HG03457 (cell line): ENCODE measurements around the gene PSMD7.
A peak's percentile ranks its signal among the peaks of the same experiment; 100 is the strongest.
"Not testable (repeated sequence)": the region's sequence is repeated elsewhere in the genome, so short reads cannot be mapped to it uniquely, and the experiment has no call there.

Experiments
- ATAC-seq: cut with Tn5 transposase; IDR thresholded peaks from one replicate; pipeline ENCODE4 v1.9.1; 2021; ENCODE audit warnings: moderate number of reproducible peaks; ENCODE audit not compliant: unreplicated experiment

PSMD7 gene

DNA sequence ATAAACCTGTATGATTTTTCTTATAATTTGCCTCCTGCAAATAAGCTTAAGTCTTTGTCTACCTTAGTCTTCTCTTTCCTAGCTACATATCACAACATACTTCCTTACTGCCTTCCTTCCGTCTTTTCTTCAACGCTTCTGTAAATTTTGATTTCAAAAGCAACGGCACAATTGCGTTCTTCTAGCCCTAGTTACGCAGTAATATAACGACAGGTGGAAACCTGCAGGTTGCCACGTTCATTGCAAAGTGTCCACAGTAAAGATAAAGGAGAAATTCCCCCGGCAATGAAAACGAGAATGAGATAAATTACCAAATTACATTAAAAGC is 546 bp upstream of the PSMD7 start:
- ATAC-seq, result peak; percentile 5

GRCh38 chr16:74297145-74297665 is 591 bp downstream of the PSMD7 start:
- no peak for ATAC-seq

- ATAC-seq, result no peak
Observed at GRCh38 chr16:74298104-74298503, 1.5 kb downstream of the PSMD7 start.

DNA sequence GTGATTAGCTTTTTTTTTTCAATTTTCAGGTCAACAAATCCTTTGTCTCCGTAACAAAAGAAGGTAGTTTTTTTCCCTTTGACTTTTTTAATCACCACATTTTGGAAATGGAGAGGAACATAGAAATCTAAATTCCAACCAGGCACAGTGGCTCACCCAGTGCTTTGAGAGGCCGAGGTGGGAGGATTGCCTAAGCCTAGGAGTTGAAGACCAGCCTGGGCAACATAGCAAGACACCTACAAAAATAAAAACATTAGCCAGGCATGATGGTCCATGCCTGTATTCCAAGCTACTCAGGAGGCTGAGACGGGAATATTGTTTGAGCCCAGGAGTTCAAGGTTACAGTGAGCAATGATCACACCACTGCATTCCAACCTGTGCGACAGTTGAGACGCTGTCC is 5.7 kb downstream of the PSMD7 start:
- ATAC-seq, result no peak

GRCh38 chr16:74304164-74304834 is 7.7 kb downstream of the PSMD7 start:
- ATAC-seq, result no peak

DNA sequence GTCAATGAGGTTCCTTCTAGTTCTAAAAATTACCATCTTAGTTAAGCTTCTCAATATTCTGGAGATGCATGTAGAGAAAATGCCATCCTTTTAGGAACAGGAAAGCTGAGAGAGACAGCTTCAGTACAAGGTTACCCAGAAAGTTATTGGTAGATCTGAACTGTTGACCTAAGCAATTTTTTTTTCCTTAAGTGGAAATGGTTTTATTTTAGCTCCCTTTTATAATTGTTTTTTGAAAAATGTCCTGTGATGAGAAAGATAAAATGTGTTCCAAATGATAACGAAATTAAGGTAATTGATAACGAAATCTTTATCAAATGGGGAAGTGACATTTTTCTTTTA is 8.2 kb downstream of the PSMD7 start:
- ATAC-seq, result no peak

GRCh38 chr16:74305281-74305680 is 8.7 kb downstream of the PSMD7 start:
- ATAC-seq, result no peak

DNA sequence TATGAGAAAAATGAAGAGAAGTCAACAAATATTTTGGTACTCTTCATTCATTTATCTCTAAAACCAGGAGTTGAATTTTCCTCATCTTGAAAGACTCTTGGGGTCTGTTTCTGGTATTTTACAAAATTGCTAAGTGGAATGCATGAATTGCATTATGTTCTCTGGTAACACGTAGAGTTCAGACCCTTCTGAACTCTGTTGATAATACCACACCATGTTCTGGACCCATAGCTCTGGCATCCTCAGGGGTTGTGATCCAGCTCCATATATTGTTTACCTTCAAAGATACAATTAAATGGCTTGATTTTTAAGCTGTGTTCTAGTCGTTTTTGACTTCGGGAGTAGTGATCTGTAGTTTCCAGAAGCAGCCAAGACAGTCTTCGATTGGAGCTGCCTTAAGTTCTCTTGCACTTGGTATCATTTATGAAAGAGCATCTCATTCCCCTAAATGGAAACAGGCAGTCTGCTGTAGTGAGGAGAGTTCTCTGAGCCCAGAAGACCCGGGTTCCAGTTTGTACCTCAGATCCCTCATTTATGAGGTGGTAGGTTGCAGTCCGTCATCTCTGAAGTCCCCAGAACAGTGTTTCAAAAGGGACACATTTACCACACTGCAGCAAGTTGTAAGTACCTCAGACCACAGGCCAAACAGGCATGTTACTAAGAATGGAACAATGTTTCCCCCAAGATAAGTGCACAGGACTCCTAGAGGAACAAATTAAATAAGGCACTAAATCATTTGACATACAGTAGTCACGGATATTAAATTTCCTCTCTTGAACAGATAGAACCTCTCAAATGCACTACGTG is 9.6 kb downstream of the PSMD7 start:
- ATAC-seq, result no peak

DNA sequence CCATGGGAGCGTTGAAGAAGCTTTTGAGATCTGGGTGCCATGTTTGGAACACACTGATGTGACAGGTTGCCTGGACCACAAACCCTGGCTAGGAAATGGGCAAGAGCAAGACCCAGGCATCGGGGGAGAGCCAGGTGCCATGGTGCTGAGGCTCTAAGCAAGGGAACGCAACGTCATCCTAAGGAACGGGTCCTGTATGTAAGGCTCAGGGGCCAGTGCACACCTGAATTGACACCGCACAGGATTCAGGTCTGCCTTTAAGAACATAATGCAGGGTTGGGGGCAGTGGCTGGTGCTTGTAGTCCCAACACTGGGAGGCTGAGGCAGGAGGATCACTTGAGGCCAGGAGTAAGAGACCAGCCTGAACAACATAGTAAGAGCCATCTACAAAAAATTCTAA is 10.8 kb downstream of the PSMD7 start:
- no peak for ATAC-seq

GRCh38 chr16:74309789-74310781 is 13.5 kb downstream of the PSMD7 start:
- no peak for ATAC-seq

GRCh38 chr16:74315059-74315458 is 18.4 kb downstream of the PSMD7 start:
- ATAC-seq, result no peak

DNA sequence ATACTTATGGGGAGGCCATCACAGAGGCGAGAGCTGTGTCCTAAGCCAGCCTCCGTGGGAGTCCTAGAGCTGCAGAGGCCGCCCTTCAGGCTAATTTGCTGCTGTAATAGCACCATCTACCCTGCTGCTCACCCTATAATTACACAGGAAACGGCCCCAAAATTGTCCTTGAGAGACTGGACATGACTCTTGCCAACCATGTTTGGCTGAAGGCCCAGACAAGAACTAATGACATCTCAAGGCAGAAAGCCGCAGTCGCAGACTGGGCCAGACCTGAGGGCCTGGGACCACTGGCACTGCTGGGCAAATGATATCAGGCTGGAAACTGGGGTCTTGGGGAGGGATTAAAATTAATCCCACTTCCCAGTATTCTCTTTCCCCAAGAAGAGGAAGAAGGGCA is 24.1 kb downstream of the PSMD7 start:
- ATAC-seq, result no peak

GRCh38 chr16:74321356-74321755 is 24.7 kb downstream of the PSMD7 start:
- ATAC-seq, result no peak

DNA sequence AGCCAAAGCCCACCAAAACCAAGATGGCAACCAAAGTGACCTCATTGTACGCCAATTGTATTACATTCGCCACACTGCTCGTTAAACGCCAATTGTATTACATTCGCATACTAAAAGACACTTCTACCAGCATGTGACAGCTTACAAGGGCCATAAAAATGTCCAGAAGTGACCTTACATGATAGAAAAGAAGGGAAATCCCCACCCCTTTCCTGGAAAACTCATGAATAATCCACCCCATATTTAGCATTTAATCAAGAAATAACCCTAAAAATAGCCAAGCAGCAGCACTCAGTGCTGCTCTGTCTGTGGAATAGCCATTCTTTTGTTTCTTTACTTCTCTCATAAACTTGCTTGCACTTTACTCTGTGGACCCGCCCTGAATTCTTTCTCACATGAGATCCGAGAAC is 25.7 kb downstream of the PSMD7 start:
- no peak for ATAC-seq

DNA sequence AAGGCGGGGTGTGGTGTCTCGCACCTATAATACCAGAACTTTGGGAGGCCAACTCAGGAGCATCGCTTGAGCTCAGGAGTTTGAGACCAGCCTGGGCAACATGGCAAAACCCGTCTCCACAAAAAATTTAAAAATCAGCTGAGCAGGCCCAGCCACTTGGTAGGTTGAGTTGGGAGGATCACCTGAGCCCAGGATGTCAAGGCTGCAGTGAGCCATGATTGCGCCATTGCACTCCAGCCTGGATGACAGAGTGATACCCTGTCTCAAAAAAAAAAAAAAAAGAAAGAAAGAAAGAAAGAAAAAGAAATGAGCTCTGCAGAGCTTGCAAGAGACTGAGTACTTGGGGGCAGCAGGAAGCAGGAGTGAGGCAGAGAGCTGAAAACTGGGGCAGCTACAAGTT is 28.2 kb downstream of the PSMD7 start:
- ATAC-seq, result not testable (repeated sequence)

DNA sequence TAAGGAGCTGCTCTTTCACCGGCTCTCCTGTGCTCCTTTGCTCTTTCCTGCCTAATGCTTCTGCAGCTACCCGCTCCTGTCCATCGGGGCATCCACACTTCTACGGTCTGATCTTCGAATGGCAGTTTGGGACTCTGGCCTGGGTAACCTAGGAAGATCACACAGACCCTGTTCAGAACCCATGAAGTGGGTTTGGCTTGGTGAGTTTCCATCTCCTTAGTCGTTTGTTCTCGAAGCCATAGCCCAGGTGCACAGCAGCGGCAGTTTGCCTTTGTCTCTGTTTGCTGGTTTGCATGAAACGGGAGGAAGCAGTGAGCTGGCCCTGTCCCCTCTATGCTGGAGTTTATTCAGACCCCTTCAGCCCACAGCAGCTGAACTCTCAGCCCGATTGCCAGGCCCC is 29.0 kb downstream of the PSMD7 start:
- ATAC-seq, result no peak

DNA sequence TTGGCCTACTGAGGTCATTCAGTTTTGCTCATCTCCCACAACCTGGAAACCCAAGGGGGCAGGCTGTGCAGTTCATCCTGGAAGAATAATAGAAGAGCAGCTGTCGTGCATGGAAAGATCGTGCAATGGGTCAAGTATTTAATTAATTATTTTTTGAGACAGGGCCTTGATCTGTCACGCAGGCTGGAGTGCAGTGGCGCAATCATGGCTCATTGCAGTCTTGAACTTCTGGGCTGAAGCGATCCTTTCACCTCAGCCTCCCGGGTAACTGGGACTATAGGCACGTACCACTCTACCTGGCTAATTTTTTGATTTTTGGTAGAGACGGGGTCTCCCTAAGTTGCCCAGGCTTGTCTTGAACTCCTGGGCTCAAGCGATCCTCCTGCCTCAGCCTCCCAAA is 31.7 kb downstream of the PSMD7 start:
- ATAC-seq, result not testable (repeated sequence)

- ATAC-seq, result not testable (repeated sequence)
Observed at GRCh38 chr16:74332469-74332868, 35.9 kb downstream of the PSMD7 start.

GRCh38 chr16:74337506-74337905 is 40.9 kb downstream of the PSMD7 start:
- ATAC-seq, result not testable (repeated sequence)

GRCh38 chr16:74339226-74339625 is 42.6 kb downstream of the PSMD7 start:
- ATAC-seq, result not testable (repeated sequence)

- ATAC-seq, result not testable (repeated sequence)
Observed at GRCh38 chr16:74353038-74353437, 56.4 kb downstream of the PSMD7 start.
